HG03175 (cell line): ENCODE results near the gene MAP2K7.

Experiments
- ATAC-seq: cut with Tn5 transposase; IDR thresholded peaks from one replicate; pipeline ENCODE4 v1.9.1; 2021; ENCODE audit warnings: mild to moderate bottlenecking, moderate library complexity; ENCODE audit not compliant: unreplicated experiment

MAP2K7 gene

GRCh38 chr19:7866399-7867091 is 37.1 kb upstream of the MAP2K7 start:
- no peak for ATAC-seq

GRCh38 chr19:7867092-7867844 is 36.4 kb upstream of the MAP2K7 start:
- ATAC-seq: no peak

GRCh38 chr19:7868326-7868670 is 35.4 kb upstream of the MAP2K7 start:
- no peak for ATAC-seq

- peak; percentile 65 for ATAC-seq
Observed at GRCh38 chr19:7868671-7869452, 34.8 kb upstream of the MAP2K7 start.

GRCh38 chr19:7869453-7869909 is 34.2 kb upstream of the MAP2K7 start:
- ATAC-seq: peak; percentile 59

- ATAC-seq: no peak
Observed at GRCh38 chr19:7869910-7870511, 33.7 kb upstream of the MAP2K7 start.

- ATAC-seq: no peak
Observed at GRCh38 chr19:7870571-7871436, 32.9 kb upstream of the MAP2K7 start.

- ATAC-seq: no peak
Observed at GRCh38 chr19:7871437-7872305, 32.0 kb upstream of the MAP2K7 start.

GRCh38 chr19:7872306-7873204 is 31.1 kb upstream of the MAP2K7 start:
- ATAC-seq: no peak

GRCh38 chr19:7873304-7874075 is 30.2 kb upstream of the MAP2K7 start:
- ATAC-seq: no peak

GRCh38 chr19:7874076-7874896 is 29.4 kb upstream of the MAP2K7 start, which contains the start of gene PRR36:
TSS of gene PRR36 (minus strand) at chr19:7874390. CDS start at chr19:7873689, 701 bp downstream.
- no peak for ATAC-seq

- ATAC-seq: no peak
Observed at GRCh38 chr19:7874897-7875273, 28.8 kb upstream of the MAP2K7 start.

GRCh38 chr19:7877249-7877836 is 26.3 kb upstream of the MAP2K7 start:
- ATAC-seq: no peak

GRCh38 chr19:7879111-7879807 is 24.4 kb upstream of the MAP2K7 start:
- no peak for ATAC-seq

- ATAC-seq: no peak
Observed at GRCh38 chr19:7879836-7880235, 23.8 kb upstream of the MAP2K7 start.

GRCh38 chr19:7881910-7882309 is 21.8 kb upstream of the MAP2K7 start:
- no peak for ATAC-seq
